ENCODE results near the gene B3GNT4. TPM values are rescaled to one million over a fixed set of nuclear protein-coding genes. Genes with fewer than 3 reads are reported as not detected.
A peak's percentile ranks its signal among the peaks of the same experiment; 100 is the strongest.
"Not testable (repeated sequence)": the region's sequence is repeated elsewhere in the genome, so short reads cannot be mapped to it uniquely, and the experiment has no call there.

The B3GNT4 gene
- total RNA-seq, 1 donor from 2014 or later = 1.6 TPM

- H3K36me3 Mint-ChIP-seq (ENCODE audit: low read depth) = no peaks in the 10 kb centered on the region
- H3K27me3 Mint-ChIP-seq (ENCODE audit: low read depth) = peaks cover 5% of the 10 kb centered on the region
- no peaks in the 10 kb centered on the region for H3K9me3 Mint-ChIP-seq
- H3K27ac Mint-ChIP-seq = no peak overlapping the region
- peaks cover 2% of the 10 kb centered on the region for H3K4me1 Mint-ChIP-seq (ENCODE audit: low read depth)
- no peak overlapping the region for H3K4me3 Mint-ChIP-seq (ENCODE audit: low read depth)
- intact Hi-C loops (cut with micrococcal nuclease) = no loop called here
- no peak for DNase-seq (ENCODE audit: low spot score)
Observed at GRCh38 chr12:122192441-122192840, 11.1 kb upstream of the B3GNT4 start.

- H3K9me3 Mint-ChIP-seq = no peaks in the 10 kb centered on the region
- H3K27ac Mint-ChIP-seq = no peak overlapping the region
- H3K36me3 Mint-ChIP-seq (ENCODE audit: low read depth) = no peaks in the 10 kb centered on the region
- intact Hi-C loops (cut with micrococcal nuclease) = no loop called here
- H3K4me1 Mint-ChIP-seq (ENCODE audit: low read depth) = peaks cover 6% of the 10 kb centered on the region
- no peak overlapping the region for H3K4me3 Mint-ChIP-seq (ENCODE audit: low read depth)
- H3K27me3 Mint-ChIP-seq (ENCODE audit: low read depth) = peaks cover 9% of the 10 kb centered on the region
- DNase-seq (ENCODE audit: low spot score) = no peak
Observed at GRCh38 chr12:122194804-122195203, 8.7 kb upstream of the B3GNT4 start.

- H3K4me3 Mint-ChIP-seq (ENCODE audit: low read depth) = no peak overlapping the region
- H3K36me3 Mint-ChIP-seq (ENCODE audit: low read depth) = no peaks in the 10 kb centered on the region
- H3K4me1 Mint-ChIP-seq (ENCODE audit: low read depth) = peaks cover 6% of the 10 kb centered on the region
- no peak overlapping the region for H3K27ac Mint-ChIP-seq
- intact Hi-C loops (cut with micrococcal nuclease) = no loop called here
- H3K9me3 Mint-ChIP-seq = no peaks in the 10 kb centered on the region
- peaks cover 13% of the 10 kb centered on the region for H3K27me3 Mint-ChIP-seq (ENCODE audit: low read depth)
- DNase-seq (ENCODE audit: low spot score) = no peak
Observed at GRCh38 chr12:122195405-122195804, 8.1 kb upstream of the B3GNT4 start.

GRCh38 chr12:122197612-122197966 lies 5.9 kb upstream of the B3GNT4 start:
- DNase-seq (ENCODE audit: low spot score) = no peak
- intact Hi-C loops (cut with micrococcal nuclease) = no loop called here
- peaks cover 6% of the 10 kb centered on the region for H3K4me1 Mint-ChIP-seq (ENCODE audit: low read depth)
- H3K27me3 Mint-ChIP-seq (ENCODE audit: low read depth) = peaks cover 22% of the 10 kb centered on the region
- no peaks in the 10 kb centered on the region for H3K36me3 Mint-ChIP-seq (ENCODE audit: low read depth)
- peak overlapping the region; percentile 70 for H3K27ac Mint-ChIP-seq
- no peak overlapping the region for H3K4me3 Mint-ChIP-seq (ENCODE audit: low read depth)
- H3K9me3 Mint-ChIP-seq = no peaks in the 10 kb centered on the region

GRCh38 chr12:122199484-122200355 lies 3.8 kb upstream of the B3GNT4 start:
- Mint-ChIP-seq H3K36me3 (ENCODE audit: low read depth) (no peaks in the 10 kb centered on the region), H3K27me3 (ENCODE audit: low read depth) (peaks cover 31% of the 10 kb centered on the region), H3K4me3 (ENCODE audit: low read depth) (no peak overlapping the region), H3K27ac (no peak overlapping the region), H3K9me3 (no peaks in the 10 kb centered on the region), H3K4me1 (ENCODE audit: low read depth) (peaks cover 10% of the 10 kb centered on the region)
- DNase-seq (ENCODE audit: low spot score) = no peak
- intact Hi-C loops (cut with micrococcal nuclease) = loop anchor here (5.0 kb wide), 1 partner anchor 32 kb away; no protein-coding TSS in a partner anchor

- Mint-ChIP-seq H3K4me1 (ENCODE audit: low read depth) (peaks cover 12% of the 10 kb centered on the region), H3K27me3 (ENCODE audit: low read depth) (peaks cover 34% of the 10 kb centered on the region), H3K4me3 (ENCODE audit: low read depth) (no peak overlapping the region), H3K9me3 (no peaks in the 10 kb centered on the region), H3K27ac (no peak overlapping the region), H3K36me3 (ENCODE audit: low read depth) (no peaks in the 10 kb centered on the region)
- no peak for DNase-seq (ENCODE audit: low spot score)
- intact Hi-C loops (cut with micrococcal nuclease) = loop anchor here (5.0 kb wide), 1 partner anchor 33 kb away; no protein-coding TSS in a partner anchor
Observed at GRCh38 chr12:122200541-122201175, 2.9 kb upstream of the B3GNT4 start.

- DNase-seq (ENCODE audit: low spot score) = no peak
- intact Hi-C loops (cut with micrococcal nuclease) = loop anchor here (5.0 kb wide), 1 partner anchor 34 kb away; no protein-coding TSS in a partner anchor
- peaks cover 32% of the 10 kb centered on the region for H3K27me3 Mint-ChIP-seq (ENCODE audit: low read depth)
- H3K4me3 Mint-ChIP-seq (ENCODE audit: low read depth) = no peak overlapping the region
- H3K9me3 Mint-ChIP-seq = no peaks in the 10 kb centered on the region
- H3K4me1 Mint-ChIP-seq (ENCODE audit: low read depth) = peaks cover 12% of the 10 kb centered on the region
- no peaks in the 10 kb centered on the region for H3K36me3 Mint-ChIP-seq (ENCODE audit: low read depth)
- H3K27ac Mint-ChIP-seq = no peak overlapping the region
Observed at GRCh38 chr12:122201381-122201780, 2.1 kb upstream of the B3GNT4 start.

- no peak for DNase-seq (ENCODE audit: low spot score)
- peaks cover 32% of the 10 kb centered on the region for H3K27me3 Mint-ChIP-seq (ENCODE audit: low read depth)
- H3K27ac Mint-ChIP-seq = no peak overlapping the region
- H3K4me3 Mint-ChIP-seq (ENCODE audit: low read depth) = no peak overlapping the region
- intact Hi-C loops (cut with micrococcal nuclease) = loop anchor here (5.0 kb wide), 1 partner anchor 35 kb away; no protein-coding TSS in a partner anchor
- no peaks in the 10 kb centered on the region for H3K9me3 Mint-ChIP-seq
- peaks cover 12% of the 10 kb centered on the region for H3K4me1 Mint-ChIP-seq (ENCODE audit: low read depth)
- H3K36me3 Mint-ChIP-seq (ENCODE audit: low read depth) = no peaks in the 10 kb centered on the region
Observed at GRCh38 chr12:122202017-122202416, 1.5 kb upstream of the B3GNT4 start.

- not testable (repeated sequence) for H3K36me3 Mint-ChIP-seq (ENCODE audit: low read depth); DNase-seq (ENCODE audit: low spot score); H3K27ac Mint-ChIP-seq; H3K9me3 Mint-ChIP-seq; H3K4me1 Mint-ChIP-seq (ENCODE audit: low read depth)
- Mint-ChIP-seq H3K27me3 (ENCODE audit: low read depth) (peaks cover 29% of the 10 kb centered on the region), H3K4me3 (ENCODE audit: low read depth) (peak overlapping the region; percentile 79)
- intact Hi-C loops (cut with micrococcal nuclease) = loop anchor here (5.0 kb wide), 1 partner anchor 36 kb away; no protein-coding TSS in a partner anchor
Observed at GRCh38 chr12:122202811-122203210, 698 bp upstream of the B3GNT4 start.

GRCh38 chr12:122204167-122205052 lies 901 bp downstream of the B3GNT4 start:
- intact Hi-C loops (cut with micrococcal nuclease) = loop anchor here (5.0 kb wide), 1 partner anchor 37 kb away; no protein-coding TSS in a partner anchor
- no peak for DNase-seq (ENCODE audit: low spot score)
- Mint-ChIP-seq H3K27ac (no peak overlapping the region), H3K4me3 (ENCODE audit: low read depth) (peak overlapping the region; percentile 76), H3K4me1 (ENCODE audit: low read depth) (peaks cover 6% of the 10 kb centered on the region), H3K27me3 (ENCODE audit: low read depth) (peaks cover 29% of the 10 kb centered on the region), H3K9me3 (no peaks in the 10 kb centered on the region), H3K36me3 (ENCODE audit: low read depth) (peaks cover 15% of the 10 kb centered on the region)

- no peak for DNase-seq (ENCODE audit: low spot score)
- Mint-ChIP-seq H3K27me3 (ENCODE audit: low read depth) (peaks cover 23% of the 10 kb centered on the region), H3K36me3 (ENCODE audit: low read depth) (peaks cover 23% of the 10 kb centered on the region), H3K27ac (no peak overlapping the region), H3K9me3 (no peaks in the 10 kb centered on the region), H3K4me1 (ENCODE audit: low read depth) (peaks cover 6% of the 10 kb centered on the region), H3K4me3 (ENCODE audit: low read depth) (peak overlapping the region; percentile 76)
- intact Hi-C loops (cut with micrococcal nuclease) = no loop called here
Observed at GRCh38 chr12:122205053-122205925, 1.8 kb downstream of the B3GNT4 start.

Data from activated T-helper 2 cell treated with anti-CD3 and anti-CD28 coated beads, Interferon-gamma antibody, Interleukin-2, Interleukin-4, amounts not matched to agents 10 μg/mL and 5 μg/mL and 100 μg/mL, durations not matched to agents 14 hours and 24 hours and 36 hours (primary cell).